ENCODE results near the gene PTGFRN.
"Not testable (repeated sequence)": the region's sequence is repeated elsewhere in the genome, so short reads cannot be mapped to it uniquely, and the experiment has no call there.

The PTGFRN gene

GRCh38 chr1:116958110-116958509, 48.4 kb downstream of the PTGFRN start:
- DNase-seq (ENCODE audit: low read depth): no peak
- no peak overlapping the region for H3K4me3 ChIP-seq (ENCODE audit: low read depth, low read length)

- DNase-seq (ENCODE audit: low read depth): no peak
- H3K4me3 ChIP-seq (ENCODE audit: low read depth, low read length): no peak overlapping the region
Observed at GRCh38 chr1:116958977-116959376, 49.3 kb downstream of the PTGFRN start.

GRCh38 chr1:116961606-116962005, 51.9 kb downstream of the PTGFRN start:
- no peak overlapping the region for H3K4me3 ChIP-seq (ENCODE audit: low read depth, low read length)
- no peak for DNase-seq (ENCODE audit: low read depth)

GRCh38 chr1:116962987-116963639, 53.4 kb downstream of the PTGFRN start:
- H3K4me3 ChIP-seq (ENCODE audit: low read depth, low read length): no peak overlapping the region
- no peak for DNase-seq (ENCODE audit: low read depth)

- DNase-seq (ENCODE audit: low read depth): no peak
- no peak overlapping the region for H3K4me3 ChIP-seq (ENCODE audit: low read depth, low read length)
Observed at GRCh38 chr1:116966791-116967190, 57.1 kb downstream of the PTGFRN start.

GRCh38 chr1:116968724-116969123, 59.0 kb downstream of the PTGFRN start:
- DNase-seq (ENCODE audit: low read depth): no peak
- no peak overlapping the region for H3K4me3 ChIP-seq (ENCODE audit: low read depth, low read length)

- no peak for DNase-seq (ENCODE audit: low read depth)
- no peak overlapping the region for H3K4me3 ChIP-seq (ENCODE audit: low read depth, low read length)
Observed at GRCh38 chr1:116971258-116971860, 61.6 kb downstream of the PTGFRN start.

GRCh38 chr1:116971965-116972673, 62.4 kb downstream of the PTGFRN start:
- DNase-seq (ENCODE audit: low read depth): no peak
- no peak overlapping the region for H3K4me3 ChIP-seq (ENCODE audit: low read depth, low read length)

- no peak overlapping the region for H3K4me3 ChIP-seq (ENCODE audit: low read depth, low read length)
- no peak for DNase-seq (ENCODE audit: low read depth)
Observed at GRCh38 chr1:116972674-116973030, 62.9 kb downstream of the PTGFRN start.

GRCh38 chr1:116980309-116980708, 70.6 kb downstream of the PTGFRN start:
- DNase-seq (ENCODE audit: low read depth); H3K4me3 ChIP-seq (ENCODE audit: low read depth, low read length): not testable (repeated sequence)

GRCh38 chr1:116981521-116982037, 71.9 kb downstream of the PTGFRN start:
- DNase-seq (ENCODE audit: low read depth): no peak
- H3K4me3 ChIP-seq (ENCODE audit: low read depth, low read length): no peak overlapping the region

GRCh38 chr1:116982319-116983004, 72.7 kb downstream of the PTGFRN start:
- no peak overlapping the region for H3K4me3 ChIP-seq (ENCODE audit: low read depth, low read length)
- no peak for DNase-seq (ENCODE audit: low read depth)

GRCh38 chr1:116983112-116983511, 73.4 kb downstream of the PTGFRN start:
- no peak for DNase-seq (ENCODE audit: low read depth)
- no peak overlapping the region for H3K4me3 ChIP-seq (ENCODE audit: low read depth, low read length)

- H3K4me3 ChIP-seq (ENCODE audit: low read depth, low read length): no peak overlapping the region
- DNase-seq (ENCODE audit: low read depth): no peak
Observed at GRCh38 chr1:116983678-116984077, 74.0 kb downstream of the PTGFRN start.

- no peak overlapping the region for H3K4me3 ChIP-seq (ENCODE audit: low read depth, low read length)
- DNase-seq (ENCODE audit: low read depth): no peak
Observed at GRCh38 chr1:116984406-116985160, 74.9 kb downstream of the PTGFRN start.

- no peak for DNase-seq (ENCODE audit: low read depth)
Observed at GRCh38 chr1:116986421-116987255, 76.9 kb downstream of the PTGFRN start.

GRCh38 chr1:116987256-116987555, 77.5 kb downstream of the PTGFRN start:
- H3K4me3 ChIP-seq (ENCODE audit: low read depth, low read length): no peak overlapping the region
- no peak for DNase-seq (ENCODE audit: low read depth)

More at GRCh38 chr1:116986421-116987255, 76.9 kb downstream of the PTGFRN start:
- no peak overlapping the region for H3K4me3 ChIP-seq (ENCODE audit: low read depth, low read length)

- no peak overlapping the region for H3K4me3 ChIP-seq (ENCODE audit: low read depth, low read length)
- peak; percentile 49 for DNase-seq (ENCODE audit: low read depth)
Observed at GRCh38 chr1:116988248-116988647, 78.5 kb downstream of the PTGFRN start.

- no peak for DNase-seq (ENCODE audit: low read depth)
- H3K4me3 ChIP-seq (ENCODE audit: low read depth, low read length): no peak overlapping the region
Observed at GRCh38 chr1:116988908-116989307, 79.2 kb downstream of the PTGFRN start.

Measured in skeletal muscle cell (primary cell).